Suprapubic skin (tissue), 3 donors: ENCODE measurements around the gene ANO3.

ENCODE experiments used
- POLR2A ChIP-seq, 2 donors: fragments of 450-650 bp; IDR thresholded peaks; one replicate each; pipeline ENCODE4 v1.6.1; 2017; ENCODE audit warnings: antibody characterized with exemption in 2 of 2, mild to moderate bottlenecking in 2 of 2, moderate library complexity in 2 of 2
- TF ChIP-seq, protein P1 (sequence below), 2 donors: fragments of 200-600 bp in 1 of 2; fragments of 450-650 bp in 1 of 2; sonication (generic) in 1 of 2; IDR thresholded peaks; one replicate each; pipeline ENCODE4 v1.5.1; 2016 to 2019; ENCODE audit warnings: antibody characterized with exemption in 2 of 2, mild to moderate bottlenecking in 1 of 2, moderate library complexity in 1 of 2

DNA sequence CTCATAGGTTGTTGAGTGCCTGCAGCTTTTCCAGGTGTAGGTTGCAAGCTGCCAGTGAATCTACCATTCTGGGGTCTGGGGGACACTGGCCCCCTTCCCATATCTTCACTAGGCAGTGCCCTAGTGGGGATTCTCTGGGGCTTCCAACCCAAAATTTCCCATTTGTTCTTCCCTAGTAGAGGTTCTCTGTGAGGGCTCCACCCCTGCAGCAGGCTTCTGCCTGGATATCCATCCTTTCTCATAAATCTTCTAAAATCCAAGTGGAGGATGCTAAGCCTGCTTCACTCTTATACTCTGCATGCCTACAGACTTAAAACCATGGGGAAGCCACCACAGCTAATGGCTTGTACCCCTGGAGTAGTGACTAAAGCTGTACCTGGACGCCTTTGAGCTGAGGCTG lies 33.4 kb downstream of the ANO3 start:
- TF ChIP-seq POLR2A (IDR thresholded peaks at IDR 0.05) = no peak
- TF ChIP-seq, protein P1, sequence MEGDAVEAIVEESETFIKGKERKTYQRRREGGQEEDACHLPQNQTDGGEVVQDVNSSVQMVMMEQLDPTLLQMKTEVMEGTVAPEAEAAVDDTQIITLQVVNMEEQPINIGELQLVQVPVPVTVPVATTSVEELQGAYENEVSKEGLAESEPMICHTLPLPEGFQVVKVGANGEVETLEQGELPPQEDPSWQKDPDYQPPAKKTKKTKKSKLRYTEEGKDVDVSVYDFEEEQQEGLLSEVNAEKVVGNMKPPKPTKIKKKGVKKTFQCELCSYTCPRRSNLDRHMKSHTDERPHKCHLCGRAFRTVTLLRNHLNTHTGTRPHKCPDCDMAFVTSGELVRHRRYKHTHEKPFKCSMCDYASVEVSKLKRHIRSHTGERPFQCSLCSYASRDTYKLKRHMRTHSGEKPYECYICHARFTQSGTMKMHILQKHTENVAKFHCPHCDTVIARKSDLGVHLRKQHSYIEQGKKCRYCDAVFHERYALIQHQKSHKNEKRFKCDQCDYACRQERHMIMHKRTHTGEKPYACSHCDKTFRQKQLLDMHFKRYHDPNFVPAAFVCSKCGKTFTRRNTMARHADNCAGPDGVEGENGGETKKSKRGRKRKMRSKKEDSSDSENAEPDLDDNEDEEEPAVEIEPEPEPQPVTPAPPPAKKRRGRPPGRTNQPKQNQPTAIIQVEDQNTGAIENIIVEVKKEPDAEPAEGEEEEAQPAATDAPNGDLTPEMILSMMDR (IDR thresholded peaks at IDR 0.05) = no peak
